ENCODE results near the gene RNF121.

DNA sequence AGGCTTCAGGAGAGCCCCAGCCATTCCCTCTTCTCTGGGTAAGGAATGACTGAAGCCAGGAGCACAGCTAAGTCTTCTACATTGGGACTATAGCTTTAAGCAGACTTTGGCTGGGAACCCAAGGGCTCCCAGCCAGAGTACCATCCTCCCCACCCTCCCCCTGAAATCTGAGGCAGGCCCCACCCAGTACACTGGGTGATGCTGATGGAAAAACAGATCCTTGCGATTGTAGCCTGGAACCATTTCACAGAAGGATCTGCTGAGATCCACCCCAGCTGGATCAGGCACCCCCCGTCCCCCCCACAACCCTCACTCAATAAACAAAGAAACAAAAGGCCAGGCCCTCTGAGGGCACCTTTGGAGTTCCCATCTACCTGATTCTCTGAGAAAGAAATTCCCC is 109.6 kb downstream of the RNF121 start:
- TF ChIP-seq CTCF (IDR thresholded peaks at IDR 0.05): no peak
- peak; percentile 9 to 59 for TF ChIP-seq POLR2AphosphoS5 (IDR thresholded peaks at IDR 0.05)
- TF ChIP-seq EP300 (IDR thresholded peaks at IDR 0.05): no peak

Data from upper lobe of left lung (tissue), 4 donors.